A673 (cell line): ENCODE data around the gene TPRKB.

Experiments used
- CTCF ChIP-seq: fragments of 300-800, 200-600 bp; sonication (generic); conservative IDR thresholded peaks from 2 replicates; pipeline ENCODE4 v1.5.1; 2017; ENCODE audit warnings: low read depth, mild to moderate bottlenecking, antibody characterized with exemption, low read length, moderate library complexity, mixed read lengths
- EZH2 ChIP-seq: fragments of 200-600 bp; sonication (generic); IDR thresholded peaks from 2 replicates; pipeline ENCODE4 v1.6.1; 2017; ENCODE audit warnings: borderline replicate concordance, low read depth, mild to moderate bottlenecking, mixed read lengths, antibody characterized with exemption, low read length; ENCODE audit not compliant: poor library complexity, severe bottlenecking

- TF ChIP-seq EZH2 (no peak), CTCF (no peak)
Measured at GRCh38 chr2:73718851-73719621, 18.1 kb downstream of the TPRKB start.
